ENCODE measurements around the gene CDH4. TPM values are rescaled to one million over a fixed set of nuclear protein-coding genes. Genes with fewer than 3 reads are reported as not detected.
A peak's percentile ranks its signal among the peaks of the same experiment; 100 is the strongest.

CDH4 gene
- total and polyA plus RNA-seq, 2 donors from 2014 or later = 1.1 TPM; not detected in 1

DNA sequence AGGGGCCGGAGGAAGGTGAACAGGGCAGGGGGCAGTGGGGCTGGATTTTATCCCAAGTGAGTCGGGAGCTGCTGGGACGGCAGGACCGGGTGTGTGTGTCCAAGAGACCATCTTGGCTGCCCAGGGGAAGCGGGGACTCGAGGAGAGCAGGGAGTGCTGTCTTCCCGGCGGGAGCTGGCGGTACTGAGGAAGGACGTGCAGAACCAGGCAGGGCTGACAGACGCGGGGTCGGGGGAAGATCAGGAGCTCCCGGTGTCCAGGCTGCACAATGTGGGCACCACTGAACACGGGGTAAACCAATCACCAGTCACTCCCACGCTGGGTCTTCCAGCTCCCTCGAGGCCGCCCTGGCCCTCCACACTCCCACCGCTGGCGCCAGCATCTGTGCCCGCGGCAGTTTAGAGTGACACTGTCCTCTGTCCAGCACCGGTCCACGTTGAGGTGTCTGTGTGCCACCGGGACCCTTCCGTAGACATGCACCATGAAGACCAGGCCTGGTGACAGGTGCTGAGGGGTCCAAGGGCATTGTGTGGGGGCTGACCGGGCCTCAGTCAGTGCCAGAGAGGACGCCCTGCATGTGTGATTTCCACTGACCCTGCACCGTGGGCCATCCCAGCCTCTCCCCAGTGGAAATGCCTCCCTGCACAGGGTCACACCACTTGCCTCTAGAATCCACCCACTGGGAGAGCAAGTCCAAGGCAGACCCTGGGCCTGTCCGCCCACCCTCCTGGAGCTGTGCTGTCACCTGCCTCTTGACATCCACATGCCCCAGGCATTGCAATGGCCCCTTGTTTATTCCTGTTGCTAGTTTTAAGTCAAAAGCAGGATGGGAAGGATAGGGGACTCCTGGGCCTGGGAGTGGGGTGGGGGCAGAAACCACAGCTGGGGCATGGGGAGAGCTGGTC, 411.7 kb downstream of the CDH4 start:
- Histone ChIP-seq H3K4me1 (ENCODE audit: control insufficient read depth in 2 of 3, insufficient read depth in 2 of 3, low read depth in 1 of 3, low read length in 3 of 3) (no peaks in the 10 kb centered on the region), H3K9me3 (ENCODE audit: control insufficient read depth in 2 of 3, insufficient read depth in 1 of 3, low read length in 3 of 3) (no peaks in the 10 kb centered on the region), H3K9ac (ENCODE audit: low read length in 3 of 3) (no peak overlapping the region), H3K36me3 (ENCODE audit: control insufficient read depth in 2 of 3, insufficient read depth in 3 of 3, low read length in 3 of 3) (no peaks in the 10 kb centered on the region), H3K27me3 (ENCODE audit: control insufficient read depth, insufficient read depth, low read length) (no peaks in the 10 kb centered on the region), H3K4me3 (ENCODE audit: low read length in 3 of 3) (no peak overlapping the region), H3K27ac (ENCODE audit: low read depth in 2 of 2, low read length in 2 of 2) (no peak overlapping the region)
- peak in 1 of 5 donors; percentile 65 for DNase-seq
- no peak for FAIRE-seq
- TF ChIP-seq, protein P1, sequence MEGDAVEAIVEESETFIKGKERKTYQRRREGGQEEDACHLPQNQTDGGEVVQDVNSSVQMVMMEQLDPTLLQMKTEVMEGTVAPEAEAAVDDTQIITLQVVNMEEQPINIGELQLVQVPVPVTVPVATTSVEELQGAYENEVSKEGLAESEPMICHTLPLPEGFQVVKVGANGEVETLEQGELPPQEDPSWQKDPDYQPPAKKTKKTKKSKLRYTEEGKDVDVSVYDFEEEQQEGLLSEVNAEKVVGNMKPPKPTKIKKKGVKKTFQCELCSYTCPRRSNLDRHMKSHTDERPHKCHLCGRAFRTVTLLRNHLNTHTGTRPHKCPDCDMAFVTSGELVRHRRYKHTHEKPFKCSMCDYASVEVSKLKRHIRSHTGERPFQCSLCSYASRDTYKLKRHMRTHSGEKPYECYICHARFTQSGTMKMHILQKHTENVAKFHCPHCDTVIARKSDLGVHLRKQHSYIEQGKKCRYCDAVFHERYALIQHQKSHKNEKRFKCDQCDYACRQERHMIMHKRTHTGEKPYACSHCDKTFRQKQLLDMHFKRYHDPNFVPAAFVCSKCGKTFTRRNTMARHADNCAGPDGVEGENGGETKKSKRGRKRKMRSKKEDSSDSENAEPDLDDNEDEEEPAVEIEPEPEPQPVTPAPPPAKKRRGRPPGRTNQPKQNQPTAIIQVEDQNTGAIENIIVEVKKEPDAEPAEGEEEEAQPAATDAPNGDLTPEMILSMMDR (IDR thresholded peaks at IDR 0.05; ENCODE audit: borderline replicate concordance, extremely low read depth, insufficient read depth) = no peak
- intact Hi-C loops (cut with DNase I) = no loop called here

DNA sequence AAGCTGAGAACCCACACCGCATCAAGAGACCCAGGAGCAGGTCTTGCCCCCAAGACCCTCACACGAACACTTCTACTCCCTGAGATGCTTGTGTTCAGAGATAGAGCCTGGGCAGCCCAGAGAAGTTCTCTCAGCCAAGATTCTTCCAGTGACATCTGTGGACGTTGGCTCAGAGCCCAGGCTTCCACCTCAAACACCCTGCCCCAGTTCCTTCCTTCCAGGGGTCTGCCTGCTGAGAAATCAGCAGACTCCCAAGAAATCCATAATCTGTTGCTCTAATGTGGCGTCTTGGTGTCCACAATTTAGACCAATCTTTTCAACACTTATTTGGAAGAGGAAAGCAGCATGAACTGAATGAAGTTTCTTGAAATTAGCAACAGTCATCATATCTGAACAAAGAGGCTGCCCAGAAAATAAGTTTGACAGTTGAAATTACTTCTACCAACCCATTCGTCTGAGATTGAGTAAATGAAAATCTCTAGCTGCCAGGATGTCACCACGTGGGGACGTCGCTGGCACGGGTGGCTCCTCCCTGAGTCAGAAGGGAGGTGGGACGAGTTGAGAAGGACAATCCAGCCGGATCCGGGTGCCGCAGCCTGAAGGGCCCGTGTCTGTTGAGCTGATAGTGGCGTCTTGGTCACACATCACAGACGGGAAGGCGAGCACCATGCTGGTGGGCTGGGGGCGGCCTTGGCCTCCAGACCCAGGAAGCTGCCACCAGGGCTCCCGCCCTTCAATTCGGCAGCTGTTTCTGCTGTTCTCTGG, 412.7 kb downstream of the CDH4 start:
- no peak overlapping the region for H3K9ac ChIP-seq (ENCODE audit: low read length in 3 of 3)
- intact Hi-C loops (cut with DNase I) = no loop called here
- H3K9me3 ChIP-seq (ENCODE audit: control insufficient read depth in 2 of 3, insufficient read depth in 1 of 3, low read length in 3 of 3) = no peaks in the 10 kb centered on the region
- H3K4me3 ChIP-seq (ENCODE audit: low read length in 3 of 3) = no peak overlapping the region
- no peaks in the 10 kb centered on the region for H3K36me3 ChIP-seq (ENCODE audit: control insufficient read depth in 2 of 3, insufficient read depth in 3 of 3, low read length in 3 of 3)
- TF ChIP-seq, protein P1 (IDR thresholded peaks at IDR 0.05; ENCODE audit: borderline replicate concordance, extremely low read depth, insufficient read depth) = no peak
- DNase-seq (peak in 1 of 5 donors; percentile 36), FAIRE-seq (no peak)
- no peaks in the 10 kb centered on the region for H3K4me1 ChIP-seq (ENCODE audit: control insufficient read depth in 2 of 3, insufficient read depth in 2 of 3, low read depth in 1 of 3, low read length in 3 of 3)
- H3K27me3 ChIP-seq (ENCODE audit: control insufficient read depth, insufficient read depth, low read length) = no peaks in the 10 kb centered on the region
- no peak overlapping the region for H3K27ac ChIP-seq (ENCODE audit: low read depth in 2 of 2, low read length in 2 of 2)

DNA sequence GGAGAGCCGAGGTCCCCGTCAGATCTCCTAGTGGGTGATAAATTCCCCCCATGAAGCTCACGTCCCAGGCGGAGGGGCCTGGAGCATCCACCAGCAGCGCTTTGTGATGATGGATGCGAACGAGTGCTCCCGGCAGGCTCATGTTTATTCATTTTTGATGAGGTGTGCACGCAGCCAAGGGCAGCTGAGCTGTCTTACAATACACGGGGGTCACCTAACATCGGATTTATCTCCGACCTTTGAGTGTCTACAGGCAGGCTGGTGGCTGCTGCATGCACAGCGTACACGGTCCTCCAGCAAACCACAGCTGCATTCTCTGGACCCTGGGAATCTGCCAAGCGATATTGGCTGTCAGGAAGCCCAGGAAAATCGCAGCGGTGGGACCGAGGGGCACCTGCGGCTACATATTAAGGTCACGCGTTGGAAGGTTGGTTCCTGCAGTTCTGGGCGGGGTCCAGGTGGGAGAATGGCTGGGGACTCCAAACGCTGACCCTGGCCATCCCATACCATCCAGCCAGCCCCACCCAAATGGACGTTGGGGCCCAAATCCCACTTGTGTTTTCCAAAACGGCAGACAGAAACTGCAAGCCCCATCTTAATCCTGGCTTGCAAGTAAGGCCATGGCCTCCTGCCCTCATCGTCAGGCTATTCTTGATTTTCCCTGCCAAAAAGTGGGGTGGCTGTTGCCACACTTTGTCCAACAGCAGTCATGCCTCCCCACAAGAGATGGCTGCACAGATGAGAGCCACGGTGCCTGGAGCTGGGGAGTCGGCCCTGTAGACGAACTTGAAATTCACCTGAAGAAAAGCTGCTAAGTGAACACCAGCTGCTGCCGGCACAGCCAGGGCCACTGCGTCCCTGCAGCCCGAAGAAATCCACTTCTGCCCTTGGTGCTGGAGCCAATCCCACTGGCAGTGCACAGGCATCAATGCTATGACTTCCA, 413.7 kb downstream of the CDH4 start:
- Histone ChIP-seq H3K36me3 (ENCODE audit: control insufficient read depth in 2 of 3, insufficient read depth in 3 of 3, low read length in 3 of 3) (no peaks in the 10 kb centered on the region), H3K4me3 (ENCODE audit: low read length in 3 of 3) (no peak overlapping the region), H3K27ac (ENCODE audit: low read depth in 2 of 2, low read length in 2 of 2) (no peak overlapping the region), H3K9ac (ENCODE audit: low read length in 3 of 3) (no peak overlapping the region), H3K27me3 (ENCODE audit: control insufficient read depth, insufficient read depth, low read length) (no peaks in the 10 kb centered on the region), H3K4me1 (ENCODE audit: control insufficient read depth in 2 of 3, insufficient read depth in 2 of 3, low read depth in 1 of 3, low read length in 3 of 3) (no peaks in the 10 kb centered on the region), H3K9me3 (ENCODE audit: control insufficient read depth in 2 of 3, insufficient read depth in 1 of 3, low read length in 3 of 3) (no peaks in the 10 kb centered on the region)
- DNase-seq (peak in 1 of 5 donors; percentile 48), FAIRE-seq (no peak)
- TF ChIP-seq, protein P1 (IDR thresholded peaks at IDR 0.05; ENCODE audit: borderline replicate concordance, extremely low read depth, insufficient read depth) = no peak
- intact Hi-C loops (cut with DNase I) = no loop called here

All from kidney (tissue), 14 donors.